Stimulated activated CD4-positive, alpha-beta T cell treated with anti-CD3 and anti-CD28 coated beads, Interleukin-15, amount 100 ng/mL, for 24 hours (primary cell): Measurements from ENCODE around the gene ISX.
"Not testable (repeated sequence)": the region's sequence is repeated elsewhere in the genome, so short reads cannot be mapped to it uniquely, and the experiment has no call there.

ENCODE experiments used
- DNase-seq: peaks from one replicate; pipeline ENCODE4 v3.0.0-alpha.2; 2020

ISX gene

GRCh38 chr22:35065796-35066218, at the start of gene ISX:
Gene ISX, plus strand, starts transcription at chr22:35066158. Its CDS starts 930 bp downstream, at chr22:35067088.
- DNase-seq, result no peak

GRCh38 chr22:35016909-35017308, 49.0 kb upstream of the ISX start:
- no peak for DNase-seq

GRCh38 chr22:35018995-35019394, 47.0 kb upstream of the ISX start:
- no peak for DNase-seq

- DNase-seq, result no peak
Measured at GRCh38 chr22:35020517-35020916, 45.4 kb upstream of the ISX start.

- DNase-seq, result no peak
Measured at GRCh38 chr22:35021161-35021560, 44.8 kb upstream of the ISX start.

- no peak for DNase-seq
Measured at GRCh38 chr22:35022291-35022690, 43.7 kb upstream of the ISX start.

- peak; percentile 84 for DNase-seq
Measured at GRCh38 chr22:35023692-35024363, 42.1 kb upstream of the ISX start.

GRCh38 chr22:35024364-35024692, 41.6 kb upstream of the ISX start:
- DNase-seq, result no peak

GRCh38 chr22:35030112-35030511, 35.8 kb upstream of the ISX start:
- DNase-seq, result not testable (repeated sequence)

- DNase-seq, result no peak
Measured at GRCh38 chr22:35032571-35032970, 33.4 kb upstream of the ISX start.

GRCh38 chr22:35033635-35034296, 32.2 kb upstream of the ISX start:
- DNase-seq, result no peak

- DNase-seq, result no peak
Measured at GRCh38 chr22:35034963-35035362, 31.0 kb upstream of the ISX start.

- no peak for DNase-seq
Measured at GRCh38 chr22:35037089-35037488, 28.9 kb upstream of the ISX start.

GRCh38 chr22:35039625-35040024, 26.3 kb upstream of the ISX start:
- DNase-seq, result no peak

- no peak for DNase-seq
Measured at GRCh38 chr22:35043252-35043933, 22.6 kb upstream of the ISX start.

- no peak for DNase-seq
Measured at GRCh38 chr22:35043934-35044319, 22.0 kb upstream of the ISX start.

- DNase-seq, result no peak
Measured at GRCh38 chr22:35044607-35045390, 21.2 kb upstream of the ISX start.

GRCh38 chr22:35045451-35045850, 20.5 kb upstream of the ISX start:
- no peak for DNase-seq

- DNase-seq, result no peak
Measured at GRCh38 chr22:35046744-35047462, 19.1 kb upstream of the ISX start.

- DNase-seq, result not testable (repeated sequence)
Measured at GRCh38 chr22:35050038-35050437, 15.9 kb upstream of the ISX start.

GRCh38 chr22:35051013-35051535, 14.9 kb upstream of the ISX start:
- no peak for DNase-seq

- no peak for DNase-seq
Measured at GRCh38 chr22:35051791-35052190, 14.2 kb upstream of the ISX start.
